Measurements from ENCODE around the gene ZMYND19. TPM values are rescaled to one million over a fixed set of nuclear protein-coding genes. Genes with fewer than 3 reads are reported as not detected.
A peak's percentile ranks its signal among the peaks of the same experiment; 100 is the strongest.

The ZMYND19 gene
- total and polyA plus RNA-seq, 7 donors, result 11.7 to 27.2 (median 15.2) TPM

DNA sequence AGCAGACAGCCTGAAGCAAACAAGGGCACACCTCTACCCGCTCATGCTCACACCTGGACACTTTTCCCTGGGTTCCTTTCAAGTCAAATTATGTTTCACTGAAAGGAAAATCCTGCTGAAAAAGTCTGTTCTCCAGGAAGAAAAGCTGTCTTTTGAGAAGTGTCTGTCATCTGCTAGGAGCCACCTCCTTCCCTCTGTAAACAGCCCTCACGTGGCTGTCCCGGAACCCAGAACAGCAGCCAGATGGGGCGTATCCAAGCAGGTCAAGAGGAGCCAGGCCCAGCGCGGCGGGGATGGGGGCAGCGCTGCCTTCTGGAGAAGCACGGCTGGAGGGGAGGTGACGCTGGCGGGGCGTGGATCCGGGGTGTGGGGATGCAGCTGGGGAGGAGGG, 40.1 kb downstream of the ZMYND19 start, which contains the start of gene PNPLA7:
Gene PNPLA7, minus strand, starts transcription at position 172 of the 391 bp plus-strand sequence. CDS start 205 bp downstream, outside the sequence.
- Histone ChIP-seq H3K36me3 (ENCODE audit: insufficient read depth in 1 of 2, low read depth in 1 of 2) (peaks cover 0 to 32% of the 10 kb centered on the region in 2 donors), H3K27me3 (ENCODE audit: insufficient read depth in 3 of 3, low read length in 2 of 3) (no peaks in the 10 kb centered on the region), H3K9me3 (no peaks in the 10 kb centered on the region), H3K27ac (peak within 1 kb of the TSS; percentile 95), H3K4me3 (peak within 1 kb of the TSS; percentile 93), H3K4me1 (peaks cover 32% of the 10 kb centered on the region)
- ATAC-seq (peak; percentile 78 to 87 (median 82)), DNase-seq (peak; percentile 89 to 94)
- TF ChIP-seq CTCF (IDR thresholded peaks at IDR 0.05), result no peak
- 1 to 2% (median 2%) methylated on average over 13 of the region's 13 CpGs for WGBS, 3 donors
- intact Hi-C loops (cut with DNase I), result no loop called here

DNA sequence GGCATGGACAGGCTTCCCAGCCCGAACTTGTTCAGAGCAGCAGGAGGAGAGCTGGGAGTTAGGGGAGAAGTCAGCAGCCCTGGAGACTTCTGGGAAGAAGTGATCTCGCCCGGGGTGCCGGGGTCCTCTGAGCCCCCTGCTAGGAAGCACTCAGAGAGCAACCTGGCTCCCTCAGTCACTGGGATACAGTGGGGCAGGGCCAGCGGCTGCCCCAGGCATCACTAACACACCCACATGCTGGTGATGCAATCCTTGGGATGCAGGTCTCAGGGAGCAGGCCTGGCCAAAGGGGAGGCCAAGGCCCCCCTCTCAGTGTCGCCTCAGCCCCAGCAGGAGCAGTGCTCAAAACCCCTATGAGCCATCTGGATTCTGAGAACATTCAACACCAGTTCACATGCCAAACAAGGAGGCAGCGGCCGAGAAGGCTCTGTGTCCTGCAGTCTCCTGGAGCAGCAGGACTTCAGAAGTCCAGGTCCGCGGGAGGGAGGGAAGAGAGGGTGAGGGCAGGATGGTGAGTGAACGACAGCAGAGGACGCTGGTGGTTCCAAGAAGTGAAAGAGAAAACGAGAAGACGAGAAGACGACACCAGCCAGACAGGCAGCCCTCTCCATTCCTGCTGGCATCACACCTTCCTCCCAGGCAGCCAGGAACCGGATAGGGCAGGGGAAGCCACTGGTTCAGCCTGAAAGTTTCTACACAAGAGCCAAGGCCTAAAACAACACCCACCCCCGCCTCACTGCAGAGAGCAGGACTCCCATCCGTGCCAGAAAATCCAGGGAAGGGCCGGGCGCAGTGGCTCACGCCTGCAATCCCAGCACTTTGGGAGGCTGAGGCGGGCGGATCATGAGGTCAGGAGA, 42.4 kb downstream of the ZMYND19 start:
- Histone ChIP-seq H3K4me3 (peak overlapping the region; percentile 66), H3K4me1 (peaks cover 30% of the 10 kb centered on the region), H3K36me3 (ENCODE audit: insufficient read depth in 1 of 2, low read depth in 1 of 2) (peaks cover 0 to 32% of the 10 kb centered on the region in 2 donors), H3K9me3 (no peaks in the 10 kb centered on the region), H3K27ac (peak overlapping the region; percentile 95), H3K27me3 (ENCODE audit: insufficient read depth in 3 of 3, low read length in 2 of 3) (no peaks in the 10 kb centered on the region)
- no peak for TF ChIP-seq CTCF (IDR thresholded peaks at IDR 0.05)
- peak in 2 of 4 donors; percentile 13 to 19 for ATAC-seq
- intact Hi-C loops (cut with DNase I), result no loop called here
- DNase-seq, result peak in 1 of 2 donors; percentile 59
- 37 to 74% (median 51%) methylated on average over 22 to 23 of the region's 23 CpGs for WGBS, 3 donors

DNA sequence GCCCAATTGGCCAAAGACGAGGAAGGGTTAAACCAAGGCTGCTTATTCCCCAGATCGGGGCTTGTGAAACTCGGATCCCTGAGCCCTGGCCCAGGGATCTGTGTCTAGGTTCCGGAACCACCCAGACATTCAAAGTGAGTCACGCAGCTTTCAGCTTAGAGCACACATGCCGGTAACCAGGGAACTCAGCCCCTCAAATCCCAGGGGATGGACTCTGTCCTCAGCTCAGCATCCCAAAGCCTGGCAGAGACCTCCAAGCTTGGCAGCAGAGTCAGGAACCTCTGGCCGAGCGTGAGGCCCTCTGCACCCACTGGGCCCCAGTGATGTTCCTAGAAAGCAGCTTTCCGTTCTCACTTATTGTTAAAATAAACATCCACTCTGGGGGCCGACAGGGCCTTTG, 45.2 kb downstream of the ZMYND19 start:
- ATAC-seq, result peak in 1 of 4 donors; percentile 6
- intact Hi-C loops (cut with DNase I), result no loop called here
- Histone ChIP-seq H3K4me1 (peaks cover 22% of the 10 kb centered on the region), H3K9me3 (no peaks in the 10 kb centered on the region), H3K27me3 (ENCODE audit: insufficient read depth in 3 of 3, low read length in 2 of 3) (no peaks in the 10 kb centered on the region), H3K36me3 (ENCODE audit: insufficient read depth in 1 of 2, low read depth in 1 of 2) (peaks cover 0 to 57% of the 10 kb centered on the region in 2 donors), H3K4me3 (no peak overlapping the region), H3K27ac (no peak overlapping the region)
- no peak for TF ChIP-seq CTCF (IDR thresholded peaks at IDR 0.05)
- DNase-seq, result peak; percentile 59 to 70
- WGBS, 3 donors, result 55 to 77% (median 64%) methylated on average over 10 of the region's 10 CpGs

DNA sequence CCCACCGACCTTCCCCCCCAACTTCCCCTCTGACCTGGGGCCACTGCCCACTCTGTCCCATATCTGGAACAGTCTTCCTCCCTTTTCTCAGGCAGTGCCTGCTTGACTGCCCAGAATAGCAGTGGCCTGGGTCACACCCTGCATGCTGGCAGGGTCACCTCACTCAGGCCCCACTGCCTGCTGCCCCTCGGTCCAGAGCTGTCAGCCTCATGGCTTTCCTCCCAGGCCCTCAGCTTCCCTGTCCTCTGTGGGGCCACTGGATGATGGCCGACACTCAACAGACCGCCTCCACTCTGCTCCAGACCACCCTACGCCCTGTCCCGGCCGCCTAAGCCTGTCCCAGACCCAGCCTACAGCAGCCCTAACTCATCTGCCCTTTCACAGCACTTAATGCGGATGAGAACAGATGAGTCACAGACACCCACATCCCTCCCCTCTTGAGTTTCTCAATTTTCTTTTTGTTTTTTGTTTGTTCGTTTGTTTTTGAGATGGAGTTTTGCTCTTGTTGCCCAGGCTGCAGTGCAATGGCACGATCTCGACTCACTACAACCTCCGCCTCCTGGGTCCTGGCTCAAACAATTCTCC, 46.0 kb downstream of the ZMYND19 start:
- Histone ChIP-seq H3K27me3 (ENCODE audit: insufficient read depth in 3 of 3, low read length in 2 of 3) (no peaks in the 10 kb centered on the region), H3K36me3 (ENCODE audit: insufficient read depth in 1 of 2, low read depth in 1 of 2) (peaks cover 0 to 65% of the 10 kb centered on the region in 2 donors), H3K4me3 (no peak overlapping the region), H3K4me1 (peaks cover 21% of the 10 kb centered on the region), H3K27ac (no peak overlapping the region), H3K9me3 (no peaks in the 10 kb centered on the region)
- DNase-seq (peak in 1 of 2 donors; percentile 38), ATAC-seq (no peak)
- TF ChIP-seq CTCF (IDR thresholded peaks at IDR 0.05), result no peak
- 84 to 92% (median 87%) methylated on average over 12 of the region's 12 CpGs for WGBS, 3 donors
- intact Hi-C loops (cut with DNase I), result no loop called here
